Fibroblast of mammary gland (primary cell): ENCODE results near the gene CADM1.

Experiments
- DNase-seq: peaks from one replicate; pipeline ENCODE4 v3.0.0-alpha.2; 2010; ENCODE audit warnings: low read depth
- H3K4me3 ChIP-seq: 2 replicates; pipeline ENCODE4 v1.5.1; 2011; ENCODE audit warnings: low read depth, mild to moderate bottlenecking, low read length, moderate library complexity; ENCODE audit not compliant: control insufficient read depth
- CTCF ChIP-seq: conservative IDR thresholded peaks from 2 replicates; pipeline ENCODE4 v1.5.1; 2011; ENCODE audit warnings: low read depth, low read length, inconsistent platforms; ENCODE audit not compliant: control insufficient read depth, insufficient read depth

Gene CADM1

GRCh38 chr11:115498354-115498753 lies 5.9 kb downstream of the CADM1 start:
- DNase-seq: no peak
- TF ChIP-seq CTCF: no peak
- no peak overlapping the region for H3K4me3 ChIP-seq

GRCh38 chr11:115497303-115497702 lies 6.9 kb downstream of the CADM1 start:
- DNase-seq: no peak
- TF ChIP-seq CTCF: no peak
- H3K4me3 ChIP-seq: no peak overlapping the region

- H3K4me3 ChIP-seq: no peak overlapping the region
- TF ChIP-seq CTCF: no peak
- DNase-seq: no peak
These were observed 7.3 kb downstream of the CADM1 start for GRCh38 chr11:115496892-115497291.

GRCh38 chr11:115493905-115494304 lies 10.3 kb downstream of the CADM1 start:
- no peak for DNase-seq
- TF ChIP-seq CTCF: no peak

GRCh38 chr11:115493488-115493887 lies 10.7 kb downstream of the CADM1 start:
- DNase-seq: no peak
- no peak overlapping the region for H3K4me3 ChIP-seq
- no peak for TF ChIP-seq CTCF

More at GRCh38 chr11:115493905-115494304, 10.3 kb downstream of the CADM1 start:
- no peak overlapping the region for H3K4me3 ChIP-seq

GRCh38 chr11:115489466-115489865 lies 14.7 kb downstream of the CADM1 start:
- no peak for TF ChIP-seq CTCF
- no peak for DNase-seq
- no peak overlapping the region for H3K4me3 ChIP-seq

GRCh38 chr11:115488945-115489344 lies 15.3 kb downstream of the CADM1 start:
- no peak for DNase-seq
- no peak for TF ChIP-seq CTCF
- H3K4me3 ChIP-seq: no peak overlapping the region
